Lower leg skin (tissue), 4 donors: ENCODE data around the gene PTGFRN. TPM values are rescaled to one million over a fixed set of nuclear protein-coding genes. Genes with fewer than 3 reads are reported as not detected.

ENCODE experiments used
- DNase-seq, 2 donors: peaks; one replicate each; pipeline ENCODE4 v3.0.0-alpha.2; 2019; ENCODE audit warnings: low spot score in 2 of 2
- H3K4me3 ChIP-seq: fragments of 200-600 bp; sonication (generic); 2 replicates; pipeline ENCODE4 v1.5.1; 2017; ENCODE audit warnings: mild to moderate bottlenecking, low read depth; ENCODE audit not compliant: poor library complexity, severe bottlenecking
- POLR2A ChIP-seq, 2 donors: fragments of 450-650 bp; IDR thresholded peaks; one replicate each; pipeline ENCODE4 v1.6.1; 2016 to 2017; ENCODE audit warnings: antibody characterized with exemption in 2 of 2, mild to moderate bottlenecking in 1 of 2, moderate library complexity in 1 of 2
- WGBS, 2 donors: methylation state at CpG; one replicate each; pipeline ENCODE4 v1.1.5; 2018; 5-methylcytosine and 5-hydroxymethylcytosine counted together
- intact Hi-C: fragments of 100-400 bp; cut with DNase I; formaldehyde crosslinking; loops from one replicate; pipeline ENCODE4 v1.15.0; 2023; ENCODE audit warnings: low total_unique reads
- total RNA-seq, 4 donors: library from RNA; depleted of rRNA; stranded (reverse); fragments of >200 nt; gene quantifications; one replicate each; pipeline ENCODE4 v1.1.0, GENCODE V29; 2016
- TF ChIP-seq, protein P1 (sequence below), 3 donors: fragments of 450-650 bp; IDR thresholded peaks; one replicate each; pipeline ENCODE4 v1.5.1; 2016; ENCODE audit warnings: antibody characterized with exemption in 3 of 3, mild to moderate bottlenecking in 3 of 3, moderate library complexity in 2 of 3

PTGFRN gene
- total RNA-seq, 4 donors from 2014 or later = 58.0 to 92.4 (median 84.5) TPM

DNA sequence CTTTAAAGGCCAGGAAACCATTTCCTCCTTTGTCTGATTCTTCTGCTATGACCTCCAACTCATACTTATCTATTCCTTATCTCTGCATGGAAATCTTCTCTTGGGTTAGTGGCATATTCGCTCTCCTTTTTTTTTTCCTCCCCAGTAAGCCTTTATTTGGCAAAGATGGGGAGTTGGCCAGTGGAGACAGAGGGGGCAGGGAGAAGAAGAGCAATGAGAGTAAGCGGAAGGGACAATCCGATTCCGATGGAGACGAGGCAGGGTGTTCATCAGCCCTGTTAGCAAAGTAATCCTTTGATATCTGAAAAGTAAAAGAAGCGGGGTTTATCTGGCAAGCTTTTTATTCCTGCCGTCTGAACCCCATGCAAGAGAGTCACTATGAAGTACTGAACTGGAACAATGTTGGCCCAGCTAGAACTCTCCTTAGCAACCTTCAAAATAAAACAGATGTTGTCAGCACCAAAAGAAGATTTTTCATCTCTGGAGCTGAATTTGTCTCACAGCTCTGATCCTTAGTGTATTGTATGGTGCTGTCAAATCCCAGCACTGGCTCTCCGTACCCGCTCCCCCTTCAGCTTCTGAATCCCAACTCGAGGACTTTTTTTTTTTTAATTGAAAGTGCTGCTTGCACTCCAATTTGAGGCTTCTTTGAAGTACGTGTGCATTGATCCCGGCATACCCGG, 40.9 kb downstream of the PTGFRN start:
- TF ChIP-seq POLR2A (IDR thresholded peaks at IDR 0.05) = no peak
- TF ChIP-seq, protein P1, sequence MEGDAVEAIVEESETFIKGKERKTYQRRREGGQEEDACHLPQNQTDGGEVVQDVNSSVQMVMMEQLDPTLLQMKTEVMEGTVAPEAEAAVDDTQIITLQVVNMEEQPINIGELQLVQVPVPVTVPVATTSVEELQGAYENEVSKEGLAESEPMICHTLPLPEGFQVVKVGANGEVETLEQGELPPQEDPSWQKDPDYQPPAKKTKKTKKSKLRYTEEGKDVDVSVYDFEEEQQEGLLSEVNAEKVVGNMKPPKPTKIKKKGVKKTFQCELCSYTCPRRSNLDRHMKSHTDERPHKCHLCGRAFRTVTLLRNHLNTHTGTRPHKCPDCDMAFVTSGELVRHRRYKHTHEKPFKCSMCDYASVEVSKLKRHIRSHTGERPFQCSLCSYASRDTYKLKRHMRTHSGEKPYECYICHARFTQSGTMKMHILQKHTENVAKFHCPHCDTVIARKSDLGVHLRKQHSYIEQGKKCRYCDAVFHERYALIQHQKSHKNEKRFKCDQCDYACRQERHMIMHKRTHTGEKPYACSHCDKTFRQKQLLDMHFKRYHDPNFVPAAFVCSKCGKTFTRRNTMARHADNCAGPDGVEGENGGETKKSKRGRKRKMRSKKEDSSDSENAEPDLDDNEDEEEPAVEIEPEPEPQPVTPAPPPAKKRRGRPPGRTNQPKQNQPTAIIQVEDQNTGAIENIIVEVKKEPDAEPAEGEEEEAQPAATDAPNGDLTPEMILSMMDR (IDR thresholded peaks at IDR 0.05) = no peak
- DNase-seq = no peak
- intact Hi-C loops = no loop called here

DNA sequence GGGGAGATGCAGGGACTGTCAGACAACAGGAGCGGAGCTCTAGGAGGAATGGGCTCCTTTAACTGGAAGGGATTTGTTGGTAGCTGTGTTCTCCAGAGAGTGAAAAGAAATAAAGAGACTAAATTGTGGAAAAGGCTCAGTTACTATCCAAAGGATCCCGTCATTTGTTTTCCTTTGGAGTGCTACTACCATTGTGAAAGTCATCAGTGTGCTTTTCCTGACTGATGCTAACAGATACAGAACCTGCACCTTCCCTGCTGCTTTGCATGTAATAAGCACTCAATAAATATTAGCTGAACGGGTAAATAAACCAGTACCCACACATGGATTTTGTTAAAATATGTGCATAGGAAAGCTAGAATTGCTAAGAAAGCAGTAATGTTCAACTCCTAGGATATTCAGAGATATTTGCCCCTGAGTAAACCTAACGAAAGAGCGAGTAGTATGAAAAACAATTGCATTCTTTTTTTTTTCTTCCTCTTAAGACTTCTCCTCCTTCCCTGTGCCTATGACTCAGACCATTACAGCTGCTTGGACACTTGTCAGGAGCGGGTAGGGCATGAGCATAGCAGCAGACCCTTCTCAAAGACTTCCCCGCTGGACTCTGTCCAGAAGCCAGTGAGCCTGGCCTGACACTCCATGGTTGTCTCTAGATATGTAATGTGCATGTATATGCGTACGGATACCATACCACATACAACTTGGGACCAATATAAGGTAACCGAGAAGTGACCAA, 41.7 kb downstream of the PTGFRN start:
- no peak for TF ChIP-seq POLR2A (IDR thresholded peaks at IDR 0.05)
- TF ChIP-seq, protein P1 (IDR thresholded peaks at IDR 0.05) = no peak
- intact Hi-C loops = no loop called here
- WGBS, 2 donors = 69 to 73% methylated on average over 10 of the region's 10 CpGs
- H3K4me3 ChIP-seq = no peak overlapping the region
- peak in 1 of 2 donors; percentile 44 for DNase-seq

More for the DNA sequence above, 40.9 kb downstream of the PTGFRN start:
- WGBS, 2 donors = 41 to 50% methylated on average over 13 of the region's 13 CpGs
- H3K4me3 ChIP-seq = no peak overlapping the region

DNA sequence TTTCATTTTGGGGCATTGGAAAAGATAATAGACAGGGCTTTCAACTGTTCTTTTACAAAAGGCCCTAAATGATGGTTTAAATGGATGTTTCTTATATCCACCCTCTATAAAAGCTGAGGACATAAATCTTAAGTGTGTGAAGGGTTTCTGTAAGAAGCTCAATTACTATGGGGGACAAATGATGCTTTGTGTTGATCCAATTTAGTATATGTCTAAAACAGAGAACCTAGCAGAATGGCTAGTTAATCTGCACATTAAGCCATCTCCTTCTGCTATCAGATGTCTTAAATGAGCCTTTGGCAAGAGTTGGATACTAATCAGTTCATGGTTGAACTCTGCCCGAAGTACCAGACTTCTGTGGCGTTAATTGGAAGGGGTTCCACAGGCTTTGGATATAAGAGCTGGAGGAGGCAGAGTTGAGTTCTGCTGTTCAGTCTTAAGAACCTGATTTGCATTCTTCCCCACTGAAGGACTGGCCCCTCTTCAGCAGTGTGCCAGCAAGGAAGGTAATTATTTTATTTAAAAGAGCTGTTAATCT, 43.1 kb downstream of the PTGFRN start:
- H3K4me3 ChIP-seq = no peak overlapping the region
- intact Hi-C loops = no loop called here
- 84 to 93% methylated on average over 2 of the region's 2 CpGs for WGBS, 2 donors
- DNase-seq = no peak
- TF ChIP-seq POLR2A (IDR thresholded peaks at IDR 0.05) = no peak
- TF ChIP-seq, protein P1 (IDR thresholded peaks at IDR 0.05) = no peak

DNA sequence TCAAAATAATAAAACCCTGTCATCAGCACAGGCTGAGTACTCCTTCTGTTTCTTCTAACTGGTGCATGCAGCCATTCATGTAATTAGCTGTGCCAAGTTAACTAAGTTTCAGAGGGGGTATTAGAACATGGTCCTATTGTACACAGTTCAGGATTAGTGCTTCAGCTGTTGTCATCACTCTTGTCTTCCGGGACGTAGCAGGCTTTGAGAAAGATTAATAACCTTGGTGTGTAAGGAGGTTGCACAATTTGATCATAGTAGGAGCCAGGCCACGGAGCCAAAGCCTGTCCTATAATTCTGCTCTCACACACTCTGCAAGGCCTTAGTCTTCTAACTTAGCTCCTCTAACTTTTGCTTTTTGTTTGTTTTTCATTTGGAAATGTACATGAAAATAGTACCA, 44.7 kb downstream of the PTGFRN start:
- intact Hi-C loops = no loop called here

DNA sequence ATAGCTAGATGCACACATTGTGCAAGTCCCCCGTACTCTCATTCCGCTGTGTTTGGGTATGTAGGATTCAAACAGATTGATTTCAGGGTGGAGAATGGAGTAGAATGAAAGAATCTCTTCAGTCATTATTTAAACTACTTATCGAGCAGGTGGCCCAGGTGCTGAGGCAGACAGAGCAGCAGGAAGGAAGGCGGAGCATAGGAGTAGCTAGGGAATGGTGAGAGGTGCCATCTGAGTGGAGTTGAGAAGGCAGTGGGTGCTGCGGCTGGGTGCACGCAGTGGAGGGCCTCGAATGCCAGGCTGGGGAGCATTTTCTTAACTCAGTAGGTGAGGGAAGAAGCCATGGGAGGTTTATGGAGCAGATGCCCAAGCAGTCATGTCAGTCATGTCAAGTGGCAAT, 46.7 kb downstream of the PTGFRN start:
- H3K4me3 ChIP-seq = no peak overlapping the region
- WGBS, 2 donors = 94 to 95% methylated on average over 7 of the region's 7 CpGs
- intact Hi-C loops = no loop called here
- TF ChIP-seq, protein P1 (IDR thresholded peaks at IDR 0.05) = no peak
- no peak for TF ChIP-seq POLR2A (IDR thresholded peaks at IDR 0.05)
- no peak for DNase-seq

More for the DNA sequence above, 44.7 kb downstream of the PTGFRN start:
- TF ChIP-seq, protein P1 (IDR thresholded peaks at IDR 0.05) = no peak
- TF ChIP-seq POLR2A (IDR thresholded peaks at IDR 0.05) = no peak
- no peak overlapping the region for H3K4me3 ChIP-seq
- WGBS, 2 donors = 66 to 71% methylated on average over 3 of the region's 3 CpGs
- DNase-seq = no peak
